HL-60 (cell line): ENCODE data around the gene KCNMA1.

Source experiments
- DNase-seq, 2 experiments: peaks; one replicate each; pipeline ENCODE4 v3.0.0-alpha.2; 2010 to 2020; ENCODE audit warnings: low read depth in 1 of 2, low spot score in 1 of 2
- H3K27ac ChIP-seq: fragments of 250-450 bp; sonication (Bioruptor Pico); replicated peaks from 2 replicates; pipeline ENCODE4 v1.5.1; 2020; ENCODE audit warnings: mild to moderate bottlenecking, moderate library complexity
- H3K27me3 ChIP-seq: fragments of 250-450 bp; sonication (Bioruptor Pico); 2 replicates; pipeline ENCODE4 v1.5.1; 2021; ENCODE audit warnings: mild to moderate bottlenecking, moderate library complexity; ENCODE audit not compliant: insufficient read depth, poor library complexity, severe bottlenecking
- H3K4me3 ChIP-seq: replicated peaks from 2 replicates; pipeline ENCODE4 v1.5.1; 2011; ENCODE audit warnings: mild to moderate bottlenecking, control low read depth, low read length; ENCODE audit not compliant: insufficient read depth
- GABPA ChIP-seq: IDR thresholded peaks from 2 replicates; pipeline ENCODE4 v1.6.1; 2012; ENCODE audit warnings: low read depth
- POLR2AphosphoS5 ChIP-seq: IDR thresholded peaks from 2 replicates; pipeline ENCODE4 v1.6.1; 2012; ENCODE audit warnings: low read depth
- SPI1 ChIP-seq: IDR thresholded peaks from 2 replicates; pipeline ENCODE4 v1.6.1; 2012; ENCODE audit warnings: low read depth, mild to moderate bottlenecking, borderline replicate concordance
- TF ChIP-seq, protein P1 (sequence below): IDR thresholded peaks from 2 replicates; pipeline ENCODE4 v1.6.1; 2012; ENCODE audit warnings: low read depth; ENCODE audit not compliant: insufficient replicate concordance
- TF ChIP-seq, protein P2 (sequence below): IDR thresholded peaks from one replicate; pipeline ENCODE4 v1.5.1; 2011; ENCODE audit warnings: low read length, control low read depth, inconsistent platforms; ENCODE audit not compliant: insufficient read depth

KCNMA1 gene

DNA sequence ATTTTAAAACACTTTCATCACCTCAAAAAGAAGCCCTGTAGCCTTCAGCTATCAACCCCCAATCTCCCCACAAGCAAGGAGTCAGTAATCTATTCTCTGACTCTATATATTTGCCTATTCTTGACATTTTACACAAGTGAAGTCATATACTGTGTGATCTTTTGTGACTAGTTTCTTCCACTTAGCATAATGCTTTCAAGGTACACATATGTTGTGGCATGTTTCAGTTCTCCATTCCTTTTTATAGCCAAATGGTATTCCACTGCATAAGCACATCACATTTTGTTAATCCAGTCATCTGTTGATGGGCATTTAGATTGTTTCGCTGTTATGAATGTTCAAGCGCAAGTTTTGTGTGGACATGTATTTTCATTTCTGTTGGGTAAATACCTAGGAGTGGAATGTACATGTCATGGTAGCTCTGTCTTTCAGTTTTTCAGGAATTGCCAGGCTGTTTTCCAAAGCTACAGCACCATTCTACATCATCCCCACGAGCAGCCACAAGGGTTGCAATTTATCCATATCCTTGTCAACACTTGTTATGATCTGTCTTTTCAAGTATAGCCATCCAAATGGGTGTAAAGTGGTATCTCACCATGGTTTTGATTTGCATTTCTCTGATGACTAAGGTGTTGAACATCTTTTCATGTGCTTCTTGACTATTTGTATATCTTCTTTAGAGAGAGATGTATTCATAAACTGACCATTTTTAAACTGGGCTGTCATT is 405.6 kb downstream of the KCNMA1 start:
- H3K27ac ChIP-seq = no peak overlapping the region
- no peak overlapping the region for H3K4me3 ChIP-seq
- TF ChIP-seq, protein P1, sequence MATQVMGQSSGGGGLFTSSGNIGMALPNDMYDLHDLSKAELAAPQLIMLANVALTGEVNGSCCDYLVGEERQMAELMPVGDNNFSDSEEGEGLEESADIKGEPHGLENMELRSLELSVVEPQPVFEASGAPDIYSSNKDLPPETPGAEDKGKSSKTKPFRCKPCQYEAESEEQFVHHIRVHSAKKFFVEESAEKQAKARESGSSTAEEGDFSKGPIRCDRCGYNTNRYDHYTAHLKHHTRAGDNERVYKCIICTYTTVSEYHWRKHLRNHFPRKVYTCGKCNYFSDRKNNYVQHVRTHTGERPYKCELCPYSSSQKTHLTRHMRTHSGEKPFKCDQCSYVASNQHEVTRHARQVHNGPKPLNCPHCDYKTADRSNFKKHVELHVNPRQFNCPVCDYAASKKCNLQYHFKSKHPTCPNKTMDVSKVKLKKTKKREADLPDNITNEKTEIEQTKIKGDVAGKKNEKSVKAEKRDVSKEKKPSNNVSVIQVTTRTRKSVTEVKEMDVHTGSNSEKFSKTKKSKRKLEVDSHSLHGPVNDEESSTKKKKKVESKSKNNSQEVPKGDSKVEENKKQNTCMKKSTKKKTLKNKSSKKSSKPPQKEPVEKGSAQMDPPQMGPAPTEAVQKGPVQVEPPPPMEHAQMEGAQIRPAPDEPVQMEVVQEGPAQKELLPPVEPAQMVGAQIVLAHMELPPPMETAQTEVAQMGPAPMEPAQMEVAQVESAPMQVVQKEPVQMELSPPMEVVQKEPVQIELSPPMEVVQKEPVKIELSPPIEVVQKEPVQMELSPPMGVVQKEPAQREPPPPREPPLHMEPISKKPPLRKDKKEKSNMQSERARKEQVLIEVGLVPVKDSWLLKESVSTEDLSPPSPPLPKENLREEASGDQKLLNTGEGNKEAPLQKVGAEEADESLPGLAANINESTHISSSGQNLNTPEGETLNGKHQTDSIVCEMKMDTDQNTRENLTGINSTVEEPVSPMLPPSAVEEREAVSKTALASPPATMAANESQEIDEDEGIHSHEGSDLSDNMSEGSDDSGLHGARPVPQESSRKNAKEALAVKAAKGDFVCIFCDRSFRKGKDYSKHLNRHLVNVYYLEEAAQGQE = no peak
- TF ChIP-seq, protein P2, sequence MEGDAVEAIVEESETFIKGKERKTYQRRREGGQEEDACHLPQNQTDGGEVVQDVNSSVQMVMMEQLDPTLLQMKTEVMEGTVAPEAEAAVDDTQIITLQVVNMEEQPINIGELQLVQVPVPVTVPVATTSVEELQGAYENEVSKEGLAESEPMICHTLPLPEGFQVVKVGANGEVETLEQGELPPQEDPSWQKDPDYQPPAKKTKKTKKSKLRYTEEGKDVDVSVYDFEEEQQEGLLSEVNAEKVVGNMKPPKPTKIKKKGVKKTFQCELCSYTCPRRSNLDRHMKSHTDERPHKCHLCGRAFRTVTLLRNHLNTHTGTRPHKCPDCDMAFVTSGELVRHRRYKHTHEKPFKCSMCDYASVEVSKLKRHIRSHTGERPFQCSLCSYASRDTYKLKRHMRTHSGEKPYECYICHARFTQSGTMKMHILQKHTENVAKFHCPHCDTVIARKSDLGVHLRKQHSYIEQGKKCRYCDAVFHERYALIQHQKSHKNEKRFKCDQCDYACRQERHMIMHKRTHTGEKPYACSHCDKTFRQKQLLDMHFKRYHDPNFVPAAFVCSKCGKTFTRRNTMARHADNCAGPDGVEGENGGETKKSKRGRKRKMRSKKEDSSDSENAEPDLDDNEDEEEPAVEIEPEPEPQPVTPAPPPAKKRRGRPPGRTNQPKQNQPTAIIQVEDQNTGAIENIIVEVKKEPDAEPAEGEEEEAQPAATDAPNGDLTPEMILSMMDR = no peak
- TF ChIP-seq POLR2AphosphoS5 (no peak), SPI1 (no peak), GABPA (no peak)
- H3K27me3 ChIP-seq = no peaks in the 10 kb centered on the region
- no peak for DNase-seq

DNA sequence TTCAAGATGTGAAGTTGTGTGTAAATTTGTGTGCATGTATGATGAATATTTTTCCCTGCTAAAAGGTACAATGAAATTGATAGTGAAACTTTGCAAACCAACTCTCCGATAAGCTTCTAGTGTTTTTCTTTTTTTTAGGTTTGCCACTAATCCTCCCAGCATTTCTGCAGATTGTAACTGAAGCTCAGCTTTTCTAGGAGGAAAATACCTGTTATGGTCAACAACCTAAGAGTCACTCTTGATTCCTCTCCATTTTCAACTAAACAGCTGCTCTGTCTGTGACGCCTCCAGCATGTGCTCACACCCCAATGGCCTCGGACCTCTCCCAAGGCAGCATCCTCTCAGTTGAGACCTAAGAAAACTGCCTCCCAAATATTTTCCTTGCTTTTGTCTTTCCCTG is 406.2 kb downstream of the KCNMA1 start:
- Histone ChIP-seq H3K27me3 (no peaks in the 10 kb centered on the region), H3K4me3 (no peak overlapping the region), H3K27ac (no peak overlapping the region)
- DNase-seq = no peak
- TF ChIP-seq POLR2AphosphoS5 = no peak
- TF ChIP-seq, protein P1 = no peak
- TF ChIP-seq GABPA = no peak
- no peak for TF ChIP-seq SPI1
- TF ChIP-seq, protein P2 = no peak

DNA sequence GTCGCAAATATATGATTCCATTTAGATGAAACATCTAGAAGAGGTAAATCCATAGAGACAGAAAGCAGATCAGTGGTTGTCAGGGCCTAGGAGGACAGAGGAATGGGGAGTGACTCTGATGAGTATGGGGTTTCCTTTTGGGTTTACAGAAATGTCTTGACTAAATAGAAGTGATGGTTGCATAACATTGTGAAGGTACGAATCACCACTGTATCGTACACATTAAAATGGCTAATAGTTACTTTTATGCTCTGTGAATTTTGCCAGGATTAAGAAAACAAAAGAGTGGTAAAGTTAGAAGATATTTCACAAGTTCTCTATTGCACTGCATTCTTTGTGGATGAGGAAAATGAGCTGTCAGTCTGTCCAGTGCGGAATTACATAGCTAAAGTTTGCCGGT is 407.4 kb downstream of the KCNMA1 start:
- no peak overlapping the region for H3K27ac ChIP-seq
- DNase-seq = no peak
- TF ChIP-seq, protein P1 = no peak
- TF ChIP-seq SPI1 (no peak), POLR2AphosphoS5 (no peak), GABPA (no peak)
- TF ChIP-seq, protein P2 = no peak
- no peak overlapping the region for H3K4me3 ChIP-seq
- no peaks in the 10 kb centered on the region for H3K27me3 ChIP-seq
